ENCODE results near the gene BCL7C. TPM values are rescaled to one million over a fixed set of nuclear protein-coding genes. Genes with fewer than 3 reads are reported as not detected.

Gene BCL7C
- total and polyA plus RNA-seq, 2 of the 13 experiments (the other 11 are each of a cell fraction or from before 2014, with no cell fraction given), result 17.7 to 33.8 TPM

DNA sequence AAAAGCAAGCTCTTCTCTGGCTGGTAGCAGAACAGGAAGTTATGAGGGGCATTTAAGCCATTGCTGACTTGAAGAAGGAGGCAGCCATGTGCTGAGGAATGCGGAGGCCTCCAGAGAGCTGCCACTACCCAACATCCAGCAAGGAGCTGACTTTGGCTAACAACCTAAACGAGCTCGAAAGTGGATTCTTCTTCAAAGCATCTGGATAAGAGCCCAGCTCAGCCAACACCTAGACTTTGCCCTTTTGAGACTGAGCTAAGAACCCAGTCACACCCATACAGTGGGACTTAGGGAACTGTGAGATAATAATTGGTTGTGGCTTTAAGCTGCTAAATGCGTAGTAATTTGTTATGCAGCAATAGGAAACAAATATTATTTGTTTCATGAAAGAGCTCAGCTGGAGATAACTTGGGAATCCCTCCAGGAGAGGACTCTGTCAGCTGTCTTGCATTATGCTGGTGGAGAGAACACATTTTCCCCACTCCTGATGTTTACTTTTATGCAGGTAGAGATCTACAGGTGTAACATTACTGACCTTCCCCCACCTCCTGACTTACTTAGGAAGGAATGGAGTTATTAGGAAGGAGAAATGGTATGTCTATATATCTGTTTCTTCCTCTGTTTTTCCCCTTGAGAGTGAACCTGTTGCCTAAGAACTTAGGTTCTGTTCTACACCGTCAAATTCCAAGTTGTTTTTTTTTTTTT lies 54.2 kb downstream of the BCL7C start (continued):
- TF ChIP-seq, protein P1, sequence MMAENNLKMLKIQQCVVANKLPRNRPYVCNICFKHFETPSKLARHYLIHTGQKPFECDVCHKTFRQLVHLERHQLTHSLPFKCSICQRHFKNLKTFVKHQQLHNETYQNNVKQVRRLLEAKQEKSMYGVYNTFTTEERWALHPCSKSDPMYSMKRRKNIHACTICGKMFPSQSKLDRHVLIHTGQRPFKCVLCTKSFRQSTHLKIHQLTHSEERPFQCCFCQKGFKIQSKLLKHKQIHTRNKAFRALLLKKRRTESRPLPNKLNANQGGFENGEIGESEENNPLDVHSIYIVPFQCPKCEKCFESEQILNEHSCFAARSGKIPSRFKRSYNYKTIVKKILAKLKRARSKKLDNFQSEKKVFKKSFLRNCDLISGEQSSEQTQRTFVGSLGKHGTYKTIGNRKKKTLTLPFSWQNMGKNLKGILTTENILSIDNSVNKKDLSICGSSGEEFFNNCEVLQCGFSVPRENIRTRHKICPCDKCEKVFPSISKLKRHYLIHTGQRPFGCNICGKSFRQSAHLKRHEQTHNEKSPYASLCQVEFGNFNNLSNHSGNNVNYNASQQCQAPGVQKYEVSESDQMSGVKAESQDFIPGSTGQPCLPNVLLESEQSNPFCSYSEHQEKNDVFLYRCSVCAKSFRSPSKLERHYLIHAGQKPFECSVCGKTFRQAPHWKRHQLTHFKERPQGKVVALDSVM (CRISPR knock-in tag; IDR thresholded peaks at IDR 0.05), result no peak
- TF ChIP-seq, protein P2, sequence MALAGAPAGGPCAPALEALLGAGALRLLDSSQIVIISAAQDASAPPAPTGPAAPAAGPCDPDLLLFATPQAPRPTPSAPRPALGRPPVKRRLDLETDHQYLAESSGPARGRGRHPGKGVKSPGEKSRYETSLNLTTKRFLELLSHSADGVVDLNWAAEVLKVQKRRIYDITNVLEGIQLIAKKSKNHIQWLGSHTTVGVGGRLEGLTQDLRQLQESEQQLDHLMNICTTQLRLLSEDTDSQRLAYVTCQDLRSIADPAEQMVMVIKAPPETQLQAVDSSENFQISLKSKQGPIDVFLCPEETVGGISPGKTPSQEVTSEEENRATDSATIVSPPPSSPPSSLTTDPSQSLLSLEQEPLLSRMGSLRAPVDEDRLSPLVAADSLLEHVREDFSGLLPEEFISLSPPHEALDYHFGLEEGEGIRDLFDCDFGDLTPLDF (CRISPR knock-in tag; IDR thresholded peaks at IDR 0.05), result no peak
- TF ChIP-seq, protein P3, sequence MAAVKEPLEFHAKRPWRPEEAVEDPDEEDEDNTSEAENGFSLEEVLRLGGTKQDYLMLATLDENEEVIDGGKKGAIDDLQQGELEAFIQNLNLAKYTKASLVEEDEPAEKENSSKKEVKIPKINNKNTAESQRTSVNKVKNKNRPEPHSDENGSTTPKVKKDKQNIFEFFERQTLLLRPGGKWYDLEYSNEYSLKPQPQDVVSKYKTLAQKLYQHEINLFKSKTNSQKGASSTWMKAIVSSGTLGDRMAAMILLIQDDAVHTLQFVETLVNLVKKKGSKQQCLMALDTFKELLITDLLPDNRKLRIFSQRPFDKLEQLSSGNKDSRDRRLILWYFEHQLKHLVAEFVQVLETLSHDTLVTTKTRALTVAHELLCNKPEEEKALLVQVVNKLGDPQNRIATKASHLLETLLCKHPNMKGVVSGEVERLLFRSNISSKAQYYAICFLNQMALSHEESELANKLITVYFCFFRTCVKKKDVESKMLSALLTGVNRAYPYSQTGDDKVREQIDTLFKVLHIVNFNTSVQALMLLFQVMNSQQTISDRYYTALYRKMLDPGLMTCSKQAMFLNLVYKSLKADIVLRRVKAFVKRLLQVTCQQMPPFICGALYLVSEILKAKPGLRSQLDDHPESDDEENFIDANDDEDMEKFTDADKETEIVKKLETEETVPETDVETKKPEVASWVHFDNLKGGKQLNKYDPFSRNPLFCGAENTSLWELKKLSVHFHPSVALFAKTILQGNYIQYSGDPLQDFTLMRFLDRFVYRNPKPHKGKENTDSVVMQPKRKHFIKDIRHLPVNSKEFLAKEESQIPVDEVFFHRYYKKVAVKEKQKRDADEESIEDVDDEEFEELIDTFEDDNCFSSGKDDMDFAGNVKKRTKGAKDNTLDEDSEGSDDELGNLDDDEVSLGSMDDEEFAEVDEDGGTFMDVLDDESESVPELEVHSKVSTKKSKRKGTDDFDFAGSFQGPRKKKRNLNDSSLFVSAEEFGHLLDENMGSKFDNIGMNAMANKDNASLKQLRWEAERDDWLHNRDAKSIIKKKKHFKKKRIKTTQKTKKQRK (IDR thresholded peaks at IDR 0.05; ENCODE audit: low read length), result no peak
- TF ChIP-seq ZMYM4 (CRISPR knock-in tag; IDR thresholded peaks at IDR 0.05) (peak; percentile 28; the same call in 1 of the 2 replicates), SNAPC2 (CRISPR knock-in tag; IDR thresholded peaks at IDR 0.05) (no peak), GATAD2A (CRISPR knock-in tag; IDR thresholded peaks at IDR 0.05) (0 out of 2 replicates have a peak, but pooled peaks have one; percentile 10), FLYWCH1 (CRISPR knock-in tag; IDR thresholded peaks at IDR 0.05) (no peak), JDP2 (CRISPR knock-in tag; IDR thresholded peaks at IDR 0.05; ENCODE audit: borderline replicate concordance) (no peak), SMAD3 (CRISPR knock-in tag; IDR thresholded peaks at IDR 0.05) (no peak), ZNF605 (CRISPR knock-in tag; IDR thresholded peaks at IDR 0.05) (peak; percentile 39; the same call in 1 of the 2 replicates), ZNF782 (CRISPR knock-in tag; IDR thresholded peaks at IDR 0.05; ENCODE audit: borderline replicate concordance) (no peak), HNRNPK (IDR thresholded peaks at IDR 0.05; ENCODE audit: low read depth, low read length, poor library complexity, severe bottlenecking) (no peak)
- TF ChIP-seq, protein P4, sequence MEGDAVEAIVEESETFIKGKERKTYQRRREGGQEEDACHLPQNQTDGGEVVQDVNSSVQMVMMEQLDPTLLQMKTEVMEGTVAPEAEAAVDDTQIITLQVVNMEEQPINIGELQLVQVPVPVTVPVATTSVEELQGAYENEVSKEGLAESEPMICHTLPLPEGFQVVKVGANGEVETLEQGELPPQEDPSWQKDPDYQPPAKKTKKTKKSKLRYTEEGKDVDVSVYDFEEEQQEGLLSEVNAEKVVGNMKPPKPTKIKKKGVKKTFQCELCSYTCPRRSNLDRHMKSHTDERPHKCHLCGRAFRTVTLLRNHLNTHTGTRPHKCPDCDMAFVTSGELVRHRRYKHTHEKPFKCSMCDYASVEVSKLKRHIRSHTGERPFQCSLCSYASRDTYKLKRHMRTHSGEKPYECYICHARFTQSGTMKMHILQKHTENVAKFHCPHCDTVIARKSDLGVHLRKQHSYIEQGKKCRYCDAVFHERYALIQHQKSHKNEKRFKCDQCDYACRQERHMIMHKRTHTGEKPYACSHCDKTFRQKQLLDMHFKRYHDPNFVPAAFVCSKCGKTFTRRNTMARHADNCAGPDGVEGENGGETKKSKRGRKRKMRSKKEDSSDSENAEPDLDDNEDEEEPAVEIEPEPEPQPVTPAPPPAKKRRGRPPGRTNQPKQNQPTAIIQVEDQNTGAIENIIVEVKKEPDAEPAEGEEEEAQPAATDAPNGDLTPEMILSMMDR (CRISPR knock-in tag; IDR thresholded peaks at IDR 0.05), result no peak
- TF ChIP-seq, protein P5, sequence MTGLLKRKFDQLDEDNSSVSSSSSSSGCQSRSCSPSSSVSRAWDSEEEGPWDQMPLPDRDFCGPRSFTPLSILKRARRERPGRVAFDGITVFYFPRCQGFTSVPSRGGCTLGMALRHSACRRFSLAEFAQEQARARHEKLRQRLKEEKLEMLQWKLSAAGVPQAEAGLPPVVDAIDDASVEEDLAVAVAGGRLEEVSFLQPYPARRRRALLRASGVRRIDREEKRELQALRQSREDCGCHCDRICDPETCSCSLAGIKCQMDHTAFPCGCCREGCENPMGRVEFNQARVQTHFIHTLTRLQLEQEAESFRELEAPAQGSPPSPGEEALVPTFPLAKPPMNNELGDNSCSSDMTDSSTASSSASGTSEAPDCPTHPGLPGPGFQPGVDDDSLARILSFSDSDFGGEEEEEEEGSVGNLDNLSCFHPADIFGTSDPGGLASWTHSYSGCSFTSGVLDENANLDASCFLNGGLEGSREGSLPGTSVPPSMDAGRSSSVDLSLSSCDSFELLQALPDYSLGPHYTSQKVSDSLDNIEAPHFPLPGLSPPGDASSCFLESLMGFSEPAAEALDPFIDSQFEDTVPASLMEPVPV (CRISPR knock-in tag; IDR thresholded peaks at IDR 0.05), result no peak
- TF ChIP-seq, protein P6, sequence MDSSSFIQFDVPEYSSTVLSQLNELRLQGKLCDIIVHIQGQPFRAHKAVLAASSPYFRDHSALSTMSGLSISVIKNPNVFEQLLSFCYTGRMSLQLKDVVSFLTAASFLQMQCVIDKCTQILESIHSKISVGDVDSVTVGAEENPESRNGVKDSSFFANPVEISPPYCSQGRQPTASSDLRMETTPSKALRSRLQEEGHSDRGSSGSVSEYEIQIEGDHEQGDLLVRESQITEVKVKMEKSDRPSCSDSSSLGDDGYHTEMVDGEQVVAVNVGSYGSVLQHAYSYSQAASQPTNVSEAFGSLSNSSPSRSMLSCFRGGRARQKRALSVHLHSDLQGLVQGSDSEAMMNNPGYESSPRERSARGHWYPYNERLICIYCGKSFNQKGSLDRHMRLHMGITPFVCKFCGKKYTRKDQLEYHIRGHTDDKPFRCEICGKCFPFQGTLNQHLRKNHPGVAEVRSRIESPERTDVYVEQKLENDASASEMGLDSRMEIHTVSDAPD (CRISPR knock-in tag; IDR thresholded peaks at IDR 0.05), result no peak

Data from HepG2 (cell line).